WTC11 (cell line): ENCODE measurements around the gene CAMK2A. TPM values are rescaled to one million over a fixed set of nuclear protein-coding genes. Genes with fewer than 3 reads are reported as not detected.

Source experiments
- ATAC-seq: fragments of 200-7000 bp; cut with Tn5 transposase; 2 replicates; pipeline ENCODE4 v1.10.0; 2021; ENCODE audit warnings: mild to moderate bottlenecking, moderate library complexity
- CTCF ChIA-PET: fragments of 300-600 bp; sonication (Branson Sonifier 250); formaldehyde crosslinking; loops from one replicate; lab custom pipeline; 2021; ENCODE audit warnings: antibody characterized with exemption; lab: Charles Lee
- POLR2A ChIA-PET: fragments of 350-600 bp; sonication (Branson Sonifier 250); formaldehyde crosslinking; loops from one replicate; lab custom pipeline; 2021; ENCODE audit warnings: antibody characterized with exemption; lab: Charles Lee
- DNase-seq: peaks from one replicate; pipeline ENCODE4 v3.0.0; 2021; ENCODE audit warnings: low spot score
- H3K27ac Mint-ChIP-seq: 2 replicates; pipeline ENCODE4 v1.8.0; 2021; ENCODE audit warnings: mixed read lengths
- H3K27me3 Mint-ChIP-seq: 2 replicates; pipeline ENCODE4 v1.8.0; 2021; ENCODE audit warnings: low read depth, mild to moderate bottlenecking, moderate library complexity, mixed read lengths
- H3K36me3 Mint-ChIP-seq: 2 replicates; pipeline ENCODE4 v1.8.0; 2021; ENCODE audit warnings: mixed read lengths
- H3K4me1 Mint-ChIP-seq: 2 replicates; pipeline ENCODE4 v1.8.0; 2022; ENCODE audit warnings: mixed read lengths
- H3K4me3 Mint-ChIP-seq: 2 replicates; pipeline ENCODE4 v1.8.0; 2021; ENCODE audit warnings: mild to moderate bottlenecking, moderate library complexity, mixed read lengths
- H3K9me3 Mint-ChIP-seq: 2 replicates; pipeline ENCODE4 v1.8.0; 2021; ENCODE audit warnings: mixed read lengths
- CREM ChIP-seq: sonication (generic); formaldehyde crosslinking; IDR thresholded peaks from 2 replicates; pipeline ENCODE4 v1.8.1; 2022; ENCODE audit warnings: mild to moderate bottlenecking, missing genetic modification reagents, moderate library complexity
- GTF2I ChIP-seq: fragments of 250-450 bp; sonication (Bioruptor Pico); conservative IDR thresholded peaks from 2 replicates; pipeline ENCODE4 v1.4.0; 2021; ENCODE audit warnings: mild to moderate bottlenecking
- IRF2 ChIP-seq: sonication (generic); formaldehyde crosslinking; IDR thresholded peaks from 2 replicates; pipeline ENCODE4 v1.8.0; 2022; ENCODE audit warnings: low read depth, missing genetic modification reagents, borderline replicate concordance
- PRRX2 ChIP-seq: fragments of 250-450 bp; sonication (Bioruptor Pico); IDR thresholded peaks from 2 replicates; pipeline ENCODE4 v1.8.0; 2021; ENCODE audit warnings: mild to moderate bottlenecking
- RORB ChIP-seq: fragments of 250-450 bp; sonication (Bioruptor Pico); IDR thresholded peaks from 2 replicates; pipeline ENCODE4 v1.9.0; 2021; ENCODE audit warnings: mild to moderate bottlenecking
- TCF7 ChIP-seq: sonication (generic); formaldehyde crosslinking; IDR thresholded peaks from 2 replicates; pipeline ENCODE4 v1.8.0; 2022; ENCODE audit warnings: mild to moderate bottlenecking, low read depth, missing genetic modification reagents, moderate library complexity
- TEAD1 ChIP-seq: sonication (generic); formaldehyde crosslinking; IDR thresholded peaks from 2 replicates; pipeline ENCODE4 v1.8.0; 2022; ENCODE audit warnings: mild to moderate bottlenecking, missing genetic modification reagents
- ZBTB21 ChIP-seq: sonication (generic); formaldehyde crosslinking; IDR thresholded peaks from 2 replicates; pipeline ENCODE4 v1.8.1; 2023; ENCODE audit warnings: mild to moderate bottlenecking, missing genetic modification reagents, borderline replicate concordance
- ZNF263 ChIP-seq: sonication (generic); formaldehyde crosslinking; IDR thresholded peaks from 2 replicates; pipeline ENCODE4 v1.8.1; 2022; ENCODE audit warnings: low read depth, mild to moderate bottlenecking, moderate library complexity, missing genetic modification reagents
- ZNF396 ChIP-seq: fragments of 250-450 bp; sonication (Bioruptor Pico); IDR thresholded peaks from 2 replicates; pipeline ENCODE4 v1.8.0; 2021; ENCODE audit warnings: mild to moderate bottlenecking, moderate library complexity, borderline replicate concordance
- ZNF423 ChIP-seq: fragments of 250-450 bp; sonication (Bioruptor Pico); IDR thresholded peaks from 2 replicates; pipeline ENCODE4 v2.1.2; 2022; ENCODE audit warnings: mild to moderate bottlenecking, moderate library complexity
- total RNA-seq: library from RNA; stranded (reverse); gene quantifications from 3 replicates; pipeline ENCODE4 v1.2.3, GENCODE V29; 2021
- TF ChIP-seq, protein P1 (sequence below): sonication (generic); formaldehyde crosslinking; IDR thresholded peaks from 2 replicates; pipeline ENCODE4 v1.8.0; 2022; ENCODE audit warnings: missing genetic modification reagents
- TF ChIP-seq, protein P2 (sequence below): sonication (generic); formaldehyde crosslinking; IDR thresholded peaks from 2 replicates; pipeline ENCODE4 v1.8.1; 2022; ENCODE audit warnings: mild to moderate bottlenecking, missing genetic modification reagents, moderate library complexity, borderline replicate concordance
- TF ChIP-seq, protein P3 (sequence below): sonication (generic); formaldehyde crosslinking; IDR thresholded peaks from 2 replicates; pipeline ENCODE4 v1.8.1; 2022; ENCODE audit warnings: mild to moderate bottlenecking, moderate library complexity, missing genetic modification reagents
- TF ChIP-seq, protein P4 (sequence below): sonication (generic); formaldehyde crosslinking; IDR thresholded peaks from 2 replicates; pipeline ENCODE4 v1.8.0; 2022; ENCODE audit warnings: mild to moderate bottlenecking, missing genetic modification reagents
- TF ChIP-seq, protein P5 (sequence below): sonication (generic); formaldehyde crosslinking; IDR thresholded peaks from 2 replicates; pipeline ENCODE4 v1.8.1; 2023; ENCODE audit warnings: mild to moderate bottlenecking, missing genetic modification reagents, borderline replicate concordance
- TF ChIP-seq, protein P6 (sequence below): sonication (generic); formaldehyde crosslinking; IDR thresholded peaks from 2 replicates; pipeline ENCODE4 v1.8.1; 2023; ENCODE audit warnings: mild to moderate bottlenecking, missing genetic modification reagents, moderate library complexity

Gene CAMK2A
- total RNA-seq, 1 experiment from 2014 or later, result 0.13 TPM

DNA sequence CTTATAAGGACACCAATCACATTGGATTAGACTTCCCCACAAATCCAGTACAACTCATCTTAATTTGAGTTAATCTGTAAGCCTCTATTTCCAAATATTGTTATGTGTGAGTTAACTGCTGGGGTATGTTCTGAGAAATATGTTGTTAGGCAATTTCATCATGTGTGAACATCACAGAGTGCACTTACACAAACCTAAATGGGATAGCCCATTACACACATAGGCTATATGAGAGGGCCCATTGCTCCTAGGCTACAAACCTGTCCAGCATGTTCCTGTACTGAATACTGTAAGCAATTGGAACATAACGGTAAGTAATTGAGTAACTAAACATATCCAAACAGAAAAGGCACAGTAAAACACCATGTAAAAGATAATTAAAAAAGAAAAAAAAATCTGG lies 32.2 kb upstream of the CAMK2A start:
- CTCF ChIA-PET, result no interaction called here
- H3K4me1 Mint-ChIP-seq, result peaks cover 11% of the 10 kb centered on the region
- POLR2A ChIA-PET, result no interaction called here

DNA sequence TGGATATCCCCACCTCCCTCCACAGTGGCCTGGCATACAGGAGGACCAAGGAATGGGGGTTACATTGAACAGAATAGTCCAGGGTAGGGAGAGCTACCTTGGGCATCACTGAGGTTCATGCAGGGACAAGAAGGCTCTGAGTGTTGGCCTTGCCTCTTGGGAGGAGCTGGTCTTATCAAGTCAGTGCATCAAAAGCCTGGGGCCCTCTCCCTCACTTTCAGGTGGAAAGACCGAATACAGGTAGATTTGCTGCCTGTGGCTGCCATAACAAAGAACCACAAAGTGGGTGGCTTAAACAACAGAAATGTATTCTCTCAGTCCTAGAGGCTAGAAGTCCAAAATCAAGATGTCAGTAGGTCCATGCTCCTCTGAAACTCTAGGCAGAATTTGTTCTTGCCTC lies 31.6 kb upstream of the CAMK2A start:
- Mint-ChIP-seq H3K4me3 (no peak overlapping the region), H3K27ac (no peak overlapping the region), H3K27me3 (no peaks in the 10 kb centered on the region; the same call in 1 of the 2 replicates), H3K4me1 (peaks cover 11% of the 10 kb centered on the region), H3K36me3 (no peaks in the 10 kb centered on the region), H3K9me3 (peaks cover 5% of the 10 kb centered on the region; the same call in 1 of the 2 replicates)
- DNase-seq (no peak), ATAC-seq (no peak)
- ChIA-PET POLR2A (no interaction called here), CTCF (no interaction called here)
- TF ChIP-seq IRF2 (no peak), RORB (CRISPR knock-in tag) (no peak)
- TF ChIP-seq, protein P1, sequence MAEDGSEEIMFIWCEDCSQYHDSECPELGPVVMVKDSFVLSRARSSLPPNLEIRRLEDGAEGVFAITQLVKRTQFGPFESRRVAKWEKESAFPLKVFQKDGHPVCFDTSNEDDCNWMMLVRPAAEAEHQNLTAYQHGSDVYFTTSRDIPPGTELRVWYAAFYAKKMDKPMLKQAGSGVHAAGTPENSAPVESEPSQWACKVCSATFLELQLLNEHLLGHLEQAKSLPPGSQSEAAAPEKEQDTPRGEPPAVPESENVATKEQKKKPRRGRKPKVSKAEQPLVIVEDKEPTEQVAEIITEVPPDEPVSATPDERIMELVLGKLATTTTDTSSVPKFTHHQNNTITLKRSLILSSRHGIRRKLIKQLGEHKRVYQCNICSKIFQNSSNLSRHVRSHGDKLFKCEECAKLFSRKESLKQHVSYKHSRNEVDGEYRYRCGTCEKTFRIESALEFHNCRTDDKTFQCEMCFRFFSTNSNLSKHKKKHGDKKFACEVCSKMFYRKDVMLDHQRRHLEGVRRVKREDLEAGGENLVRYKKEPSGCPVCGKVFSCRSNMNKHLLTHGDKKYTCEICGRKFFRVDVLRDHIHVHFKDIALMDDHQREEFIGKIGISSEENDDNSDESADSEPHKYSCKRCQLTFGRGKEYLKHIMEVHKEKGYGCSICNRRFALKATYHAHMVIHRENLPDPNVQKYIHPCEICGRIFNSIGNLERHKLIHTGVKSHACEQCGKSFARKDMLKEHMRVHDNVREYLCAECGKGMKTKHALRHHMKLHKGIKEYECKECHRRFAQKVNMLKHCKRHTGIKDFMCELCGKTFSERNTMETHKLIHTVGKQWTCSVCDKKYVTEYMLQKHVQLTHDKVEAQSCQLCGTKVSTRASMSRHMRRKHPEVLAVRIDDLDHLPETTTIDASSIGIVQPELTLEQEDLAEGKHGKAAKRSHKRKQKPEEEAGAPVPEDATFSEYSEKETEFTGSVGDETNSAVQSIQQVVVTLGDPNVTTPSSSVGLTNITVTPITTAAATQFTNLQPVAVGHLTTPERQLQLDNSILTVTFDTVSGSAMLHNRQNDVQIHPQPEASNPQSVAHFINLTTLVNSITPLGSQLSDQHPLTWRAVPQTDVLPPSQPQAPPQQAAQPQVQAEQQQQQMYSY (CRISPR knock-in tag), result no peak
- TF ChIP-seq, protein P2, sequence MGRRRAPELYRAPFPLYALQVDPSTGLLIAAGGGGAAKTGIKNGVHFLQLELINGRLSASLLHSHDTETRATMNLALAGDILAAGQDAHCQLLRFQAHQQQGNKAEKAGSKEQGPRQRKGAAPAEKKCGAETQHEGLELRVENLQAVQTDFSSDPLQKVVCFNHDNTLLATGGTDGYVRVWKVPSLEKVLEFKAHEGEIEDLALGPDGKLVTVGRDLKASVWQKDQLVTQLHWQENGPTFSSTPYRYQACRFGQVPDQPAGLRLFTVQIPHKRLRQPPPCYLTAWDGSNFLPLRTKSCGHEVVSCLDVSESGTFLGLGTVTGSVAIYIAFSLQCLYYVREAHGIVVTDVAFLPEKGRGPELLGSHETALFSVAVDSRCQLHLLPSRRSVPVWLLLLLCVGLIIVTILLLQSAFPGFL (CRISPR knock-in tag), result no peak

More for the DNA sequence above, 32.2 kb upstream of the CAMK2A start:
- Mint-ChIP-seq H3K36me3 (no peaks in the 10 kb centered on the region), H3K4me3 (no peak overlapping the region), H3K27ac (no peak overlapping the region), H3K9me3 (peaks cover 5% of the 10 kb centered on the region; the same call in 1 of the 2 replicates), H3K27me3 (no peaks in the 10 kb centered on the region; the same call in 1 of the 2 replicates)
- no peak for ATAC-seq
- TF ChIP-seq CREM (CRISPR knock-in tag), result no peak
- TF ChIP-seq ZNF263 (CRISPR knock-in tag), result no peak
- no peak for TF ChIP-seq TCF7 (CRISPR knock-in tag)
- no peak for TF ChIP-seq GTF2I
- no peak for TF ChIP-seq PRRX2 (CRISPR knock-in tag)
- no peak for TF ChIP-seq ZNF396
- TF ChIP-seq TEAD1 (CRISPR knock-in tag), result no peak
- TF ChIP-seq ZNF423 (CRISPR knock-in tag), result no peak
- DNase-seq, result no peak

DNA sequence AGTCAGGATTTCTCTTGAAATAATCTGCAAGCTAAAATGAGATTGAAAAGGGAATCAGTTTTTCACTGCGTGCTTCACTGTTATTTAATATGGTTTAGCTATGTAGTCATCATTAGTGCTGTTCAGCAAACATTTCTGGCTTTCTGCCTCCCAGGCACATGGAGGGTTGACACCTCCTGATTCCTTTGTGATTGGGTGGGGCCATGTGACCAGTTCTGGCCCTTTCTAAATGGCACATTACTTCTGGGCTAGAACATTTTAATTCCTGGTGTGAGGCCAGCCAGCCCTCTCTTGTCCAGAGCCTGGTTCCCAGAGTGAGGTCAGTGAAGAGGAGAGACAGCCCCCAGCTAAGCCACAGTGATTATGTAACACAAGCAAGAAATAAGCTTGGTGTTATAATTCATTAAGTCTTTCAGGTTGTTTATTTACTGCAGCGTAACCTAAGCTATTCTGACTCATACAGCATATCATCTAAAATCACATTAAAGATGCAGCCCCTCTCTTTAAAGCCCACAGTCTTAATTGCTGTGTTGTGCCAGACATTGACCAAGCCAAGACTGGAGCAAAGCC lies 30.6 kb upstream of the CAMK2A start:
- Mint-ChIP-seq H3K4me1 (peaks cover 11% of the 10 kb centered on the region), H3K27ac (no peak overlapping the region), H3K27me3 (no peaks in the 10 kb centered on the region; the same call in 1 of the 2 replicates), H3K9me3 (peaks cover 8% of the 10 kb centered on the region; the same call in 1 of the 2 replicates), H3K4me3 (no peak overlapping the region), H3K36me3 (no peaks in the 10 kb centered on the region)
- no peak for ATAC-seq
- TF ChIP-seq, protein P3, sequence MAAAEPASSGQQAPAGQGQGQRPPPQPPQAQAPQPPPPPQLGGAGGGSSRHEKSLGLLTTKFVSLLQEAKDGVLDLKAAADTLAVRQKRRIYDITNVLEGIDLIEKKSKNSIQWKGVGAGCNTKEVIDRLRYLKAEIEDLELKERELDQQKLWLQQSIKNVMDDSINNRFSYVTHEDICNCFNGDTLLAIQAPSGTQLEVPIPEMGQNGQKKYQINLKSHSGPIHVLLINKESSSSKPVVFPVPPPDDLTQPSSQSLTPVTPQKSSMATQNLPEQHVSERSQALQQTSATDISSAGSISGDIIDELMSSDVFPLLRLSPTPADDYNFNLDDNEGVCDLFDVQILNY (CRISPR knock-in tag), result no peak
- TF ChIP-seq, protein P4, sequence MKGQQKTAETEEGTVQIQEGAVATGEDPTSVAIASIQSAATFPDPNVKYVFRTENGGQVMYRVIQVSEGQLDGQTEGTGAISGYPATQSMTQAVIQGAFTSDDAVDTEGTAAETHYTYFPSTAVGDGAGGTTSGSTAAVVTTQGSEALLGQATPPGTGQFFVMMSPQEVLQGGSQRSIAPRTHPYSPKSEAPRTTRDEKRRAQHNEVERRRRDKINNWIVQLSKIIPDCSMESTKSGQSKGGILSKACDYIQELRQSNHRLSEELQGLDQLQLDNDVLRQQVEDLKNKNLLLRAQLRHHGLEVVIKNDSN (CRISPR knock-in tag), result peak; percentile 12; the same call in 1 of the 2 replicates
- TF ChIP-seq, protein P5, sequence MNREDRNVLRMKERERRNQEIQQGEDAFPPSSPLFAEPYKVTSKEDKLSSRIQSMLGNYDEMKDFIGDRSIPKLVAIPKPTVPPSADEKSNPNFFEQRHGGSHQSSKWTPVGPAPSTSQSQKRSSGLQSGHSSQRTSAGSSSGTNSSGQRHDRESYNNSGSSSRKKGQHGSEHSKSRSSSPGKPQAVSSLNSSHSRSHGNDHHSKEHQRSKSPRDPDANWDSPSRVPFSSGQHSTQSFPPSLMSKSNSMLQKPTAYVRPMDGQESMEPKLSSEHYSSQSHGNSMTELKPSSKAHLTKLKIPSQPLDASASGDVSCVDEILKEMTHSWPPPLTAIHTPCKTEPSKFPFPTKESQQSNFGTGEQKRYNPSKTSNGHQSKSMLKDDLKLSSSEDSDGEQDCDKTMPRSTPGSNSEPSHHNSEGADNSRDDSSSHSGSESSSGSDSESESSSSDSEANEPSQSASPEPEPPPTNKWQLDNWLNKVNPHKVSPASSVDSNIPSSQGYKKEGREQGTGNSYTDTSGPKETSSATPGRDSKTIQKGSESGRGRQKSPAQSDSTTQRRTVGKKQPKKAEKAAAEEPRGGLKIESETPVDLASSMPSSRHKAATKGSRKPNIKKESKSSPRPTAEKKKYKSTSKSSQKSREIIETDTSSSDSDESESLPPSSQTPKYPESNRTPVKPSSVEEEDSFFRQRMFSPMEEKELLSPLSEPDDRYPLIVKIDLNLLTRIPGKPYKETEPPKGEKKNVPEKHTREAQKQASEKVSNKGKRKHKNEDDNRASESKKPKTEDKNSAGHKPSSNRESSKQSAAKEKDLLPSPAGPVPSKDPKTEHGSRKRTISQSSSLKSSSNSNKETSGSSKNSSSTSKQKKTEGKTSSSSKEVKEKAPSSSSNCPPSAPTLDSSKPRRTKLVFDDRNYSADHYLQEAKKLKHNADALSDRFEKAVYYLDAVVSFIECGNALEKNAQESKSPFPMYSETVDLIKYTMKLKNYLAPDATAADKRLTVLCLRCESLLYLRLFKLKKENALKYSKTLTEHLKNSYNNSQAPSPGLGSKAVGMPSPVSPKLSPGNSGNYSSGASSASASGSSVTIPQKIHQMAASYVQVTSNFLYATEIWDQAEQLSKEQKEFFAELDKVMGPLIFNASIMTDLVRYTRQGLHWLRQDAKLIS, result no peak
- no peak for TF ChIP-seq ZBTB21 (CRISPR knock-in tag)
- TF ChIP-seq, protein P6, sequence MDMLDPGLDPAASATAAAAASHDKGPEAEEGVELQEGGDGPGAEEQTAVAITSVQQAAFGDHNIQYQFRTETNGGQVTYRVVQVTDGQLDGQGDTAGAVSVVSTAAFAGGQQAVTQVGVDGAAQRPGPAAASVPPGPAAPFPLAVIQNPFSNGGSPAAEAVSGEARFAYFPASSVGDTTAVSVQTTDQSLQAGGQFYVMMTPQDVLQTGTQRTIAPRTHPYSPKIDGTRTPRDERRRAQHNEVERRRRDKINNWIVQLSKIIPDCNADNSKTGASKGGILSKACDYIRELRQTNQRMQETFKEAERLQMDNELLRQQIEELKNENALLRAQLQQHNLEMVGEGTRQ (CRISPR knock-in tag), result peak; percentile 13; the same call in 1 of the 2 replicates
- DNase-seq, result no peak
- CTCF ChIA-PET, result interaction anchor here (0.7 to 2.4 kb wide), 6 partner anchors 9 to 116 kb away, joined by 3 to 10 read pairs (median 4); partner anchors contain the start of gene ARSI
- POLR2A ChIA-PET, result interaction anchor here (1.1 kb wide), 1 partner anchor 45 kb away, joined by 3 read pairs; no protein-coding TSS in a partner anchor
